HepG2 (cell line): Measurements from ENCODE around the gene CEP68. TPM values are rescaled to one million over a fixed set of nuclear protein-coding genes. Genes with fewer than 3 reads are reported as not detected.
A peak's percentile ranks its signal among the peaks of the same experiment; 100 is the strongest.

Source experiments
- ATF2 ChIP-seq: sonication (generic); formaldehyde crosslinking; IDR thresholded peaks from 2 replicates; pipeline ENCODE4 v1.4.0; 2020; ENCODE audit warnings: missing genetic modification reagents
- ATF7-NPFF ChIP-seq: sonication (generic); formaldehyde crosslinking; IDR thresholded peaks from 2 replicates; pipeline ENCODE4 v1.8.1; 2023; ENCODE audit warnings: mild to moderate bottlenecking, low read depth, missing genetic modification reagents, moderate library complexity
- ATRX ChIP-seq: sonication (generic); formaldehyde crosslinking; IDR thresholded peaks from 2 replicates; pipeline ENCODE4 v1.4.0; 2020; ENCODE audit warnings: missing genetic modification reagents, borderline replicate concordance
- BATF2 ChIP-seq: sonication (generic); formaldehyde crosslinking; IDR thresholded peaks from 2 replicates; pipeline ENCODE4 v1.8.0; 2022; ENCODE audit warnings: mild to moderate bottlenecking, missing genetic modification reagents, moderate library complexity
- BORCS8-MEF2B ChIP-seq: sonication (generic); formaldehyde crosslinking; IDR thresholded peaks from 2 replicates; pipeline ENCODE4 v1.8.0; 2022; ENCODE audit warnings: mild to moderate bottlenecking, missing genetic modification reagents
- FOSL2 ChIP-seq: sonication (generic); formaldehyde crosslinking; IDR thresholded peaks from 2 replicates; pipeline ENCODE4 v1.4.0; 2020; ENCODE audit warnings: missing genetic modification reagents
- FOXK1 ChIP-seq: sonication (generic); formaldehyde crosslinking; IDR thresholded peaks from 2 replicates; pipeline ENCODE4 v1.4.0; 2020; ENCODE audit warnings: low read depth, missing genetic modification reagents, borderline replicate concordance
- IRF9 ChIP-seq: sonication (generic); formaldehyde crosslinking; IDR thresholded peaks from 2 replicates; pipeline ENCODE4 v1.8.0; 2022; ENCODE audit warnings: missing genetic modification reagents, mild to moderate bottlenecking, borderline replicate concordance
- MTERF4 ChIP-seq: sonication (generic); formaldehyde crosslinking; IDR thresholded peaks from 2 replicates; pipeline ENCODE4 v1.8.0; 2023; ENCODE audit warnings: mild to moderate bottlenecking, missing genetic modification reagents
- MTF2 ChIP-seq: sonication (generic); formaldehyde crosslinking; IDR thresholded peaks from 2 replicates; pipeline ENCODE4 v1.5.0; 2020; ENCODE audit warnings: missing genetic modification reagents, borderline replicate concordance
- MYPOP ChIP-seq: sonication (generic); formaldehyde crosslinking; IDR thresholded peaks from 2 replicates; pipeline ENCODE4 v1.8.1; 2023; ENCODE audit warnings: mild to moderate bottlenecking, moderate library complexity, missing genetic modification reagents
- SALL1 ChIP-seq: sonication (generic); formaldehyde crosslinking; IDR thresholded peaks from 2 replicates; pipeline ENCODE4 v1.8.0; 2022; ENCODE audit warnings: mild to moderate bottlenecking, missing genetic modification reagents
- SCMH1 ChIP-seq: sonication (generic); formaldehyde crosslinking; IDR thresholded peaks from 2 replicates; pipeline ENCODE4 v1.9.0; 2021; ENCODE audit warnings: missing genetic modification reagents, mild to moderate bottlenecking, borderline replicate concordance
- ZBTB49 ChIP-seq: sonication (generic); formaldehyde crosslinking; IDR thresholded peaks from 2 replicates; pipeline ENCODE4 v1.4.0; 2020; ENCODE audit warnings: missing genetic modification reagents, borderline replicate concordance
- ZMAT5 ChIP-seq: sonication (generic); formaldehyde crosslinking; IDR thresholded peaks from 2 replicates; pipeline ENCODE4 v1.5.0; 2020; ENCODE audit warnings: mild to moderate bottlenecking, low read depth, missing genetic modification reagents, borderline replicate concordance
- ZMYM3 ChIP-seq: sonication (generic); formaldehyde crosslinking; IDR thresholded peaks from 2 replicates; pipeline ENCODE4 v1.5.1; 2020; ENCODE audit warnings: mild to moderate bottlenecking, missing genetic modification reagents
- ZNF737 ChIP-seq: sonication (generic); formaldehyde crosslinking; IDR thresholded peaks from 2 replicates; pipeline ENCODE4 v1.5.0; 2020; ENCODE audit warnings: missing genetic modification reagents, mild to moderate bottlenecking, borderline replicate concordance
- ZZZ3 ChIP-seq: sonication (generic); formaldehyde crosslinking; IDR thresholded peaks from 2 replicates; pipeline ENCODE4 v1.4.0; 2020; ENCODE audit warnings: missing genetic modification reagents, mild to moderate bottlenecking, borderline replicate concordance
- polyA plus RNA-seq, 8 experiments: library from polyadenylated mRNA; depleted of rRNA in 3 of 8; stranded (reverse) in 7 of 8; unstranded in 1 of 8; fragments of >200 nt; fragmentation: Illumina TruSeq in 4 of 8; extraction: Trizol in 4 of 8; gene quantifications; 2 replicates each; pipeline versions ENCODE4 v1.2.1 to v1.2.3, GENCODE V29; 2011 to 2016; ENCODE audit warnings: low read depth in 4 of 8, missing spikeins in 1 of 8, mixed read lengths in 1 of 8; ENCODE audit not compliant: insufficient read depth in 1 of 8
- total RNA-seq, 5 experiments: library from RNA; depleted of rRNA; stranded (reverse); fragments of >200 nt; fragmentation: Illumina TruSeq; extraction: Trizol; gene quantifications; 2 replicates each; pipeline ENCODE4 v1.2.3, GENCODE V29; 2016; ENCODE audit warnings: low read depth in 1 of 5

Gene CEP68
- total and polyA plus RNA-seq, 2 of the 13 experiments (the other 11 are each of a cell fraction or from before 2014, with no cell fraction given) = 5.7 to 9.3 TPM

- TF ChIP-seq MTERF4 (CRISPR knock-in tag) (peak; percentile 16; the same call in 1 of the 2 replicates), MTF2 (CRISPR knock-in tag) (no peak), ATF2 (CRISPR knock-in tag) (no peak), IRF9 (CRISPR knock-in tag) (no peak), ZBTB49 (0 out of 2 replicates have a peak, but pooled peaks have one; percentile 9), FOSL2 (CRISPR knock-in tag) (peak; percentile 11; the same call in 1 of the 2 replicates), ZMYM3 (CRISPR knock-in tag) (peak; percentile 85; the same call in 1 of the 2 replicates), ATF7-NPFF (CRISPR knock-in tag) (no peak), BORCS8-MEF2B (CRISPR knock-in tag) (0 out of 2 replicates have a peak, but pooled peaks have one; percentile 20), MYPOP (CRISPR knock-in tag) (no peak; the same call in 1 of the 2 replicates), ZMAT5 (CRISPR knock-in tag) (no peak), BATF2 (CRISPR knock-in tag) (no peak; the same call in 1 of the 2 replicates), SALL1 (peak; percentile 83; the same call in 1 of the 2 replicates), FOXK1 (CRISPR knock-in tag) (peak; percentile 35; the same call in 1 of the 2 replicates), ATRX (no peak), ZNF737 (CRISPR knock-in tag) (no peak), ZZZ3 (CRISPR knock-in tag) (no peak), SCMH1 (CRISPR knock-in tag) (no peak)
Measured at GRCh38 chr2:65055422-65056214, 598 bp upstream of the CEP68 start (continued).
